Immature natural killer cell (primary cell): ENCODE measurements around the gene INPP4A. TPM values are rescaled to one million over a fixed set of nuclear protein-coding genes. Genes with fewer than 3 reads are reported as not detected.
A peak's percentile ranks its signal among the peaks of the same experiment; 100 is the strongest.

ENCODE experiments used
- DNase-seq, 3 donors: peaks; one replicate each; pipeline ENCODE4 v3.0.0; 2022; ENCODE audit warnings: mixed read lengths in 1 of 3
- H3K27ac Mint-ChIP-seq, 6 donors: one replicate each; pipeline ENCODE4 v1.8.0; 2020; ENCODE audit warnings: mixed read lengths in 6 of 6, mild to moderate bottlenecking in 5 of 6, inconsistent platforms in 4 of 6, moderate library complexity in 3 of 6
- H3K27me3 Mint-ChIP-seq, 3 donors: one replicate each; pipeline ENCODE4 v1.8.0; 2020 to 2021; ENCODE audit warnings: low read depth in 3 of 3, mild to moderate bottlenecking in 3 of 3, mixed read lengths in 3 of 3, moderate library complexity in 3 of 3, inconsistent platforms in 1 of 3
- H3K36me3 Mint-ChIP-seq, 3 donors: one replicate each; pipeline ENCODE4 v1.8.0; 2020; ENCODE audit warnings: mixed read lengths in 3 of 3, inconsistent platforms in 2 of 3, mild to moderate bottlenecking in 2 of 3
- H3K4me1 Mint-ChIP-seq, 2 donors: one replicate each; pipeline ENCODE4 v1.8.0; 2020; ENCODE audit warnings: inconsistent platforms in 2 of 2, mild to moderate bottlenecking in 2 of 2, mixed read lengths in 2 of 2, moderate library complexity in 1 of 2
- H3K4me3 Mint-ChIP-seq, 5 donors: one replicate each; pipeline ENCODE4 v1.8.0; 2020; ENCODE audit warnings: mild to moderate bottlenecking in 5 of 5, mixed read lengths in 5 of 5, inconsistent platforms in 3 of 5, moderate library complexity in 3 of 5
- H3K9me3 Mint-ChIP-seq, 6 donors: one replicate each; pipeline ENCODE4 v1.8.0; 2020; ENCODE audit warnings: mild to moderate bottlenecking in 6 of 6, mixed read lengths in 6 of 6, inconsistent platforms in 4 of 6, moderate library complexity in 3 of 6
- polyA plus RNA-seq, 3 donors: library from polyadenylated mRNA; unstranded; fragments of 300-500 nt; fragmentation: Illumina TruSeq; gene quantifications; one replicate each; pipeline ENCODE4 v1.2.3, GENCODE V29; 2021

INPP4A gene
- polyA plus RNA-seq, 3 donors from 2014 or later = 34.1 to 101 (median 35.0) TPM

GRCh38 chr2:98503481-98504105 lies 58.9 kb downstream of the INPP4A start:
- Mint-ChIP-seq H3K36me3 (peaks cover 0 to 11% (median 0%) of the 10 kb centered on the region in 3 donors), H3K4me1 (peaks cover 93 to 96% of the 10 kb centered on the region in 2 donors), H3K27ac (peak overlapping the region; percentile 76 to 93 (median 85))

GRCh38 chr2:98504381-98505109 lies 59.9 kb downstream of the INPP4A start:
- Mint-ChIP-seq H3K27me3 (no peaks in the 10 kb centered on the region), H3K36me3 (peaks cover 0 to 10% (median 0%) of the 10 kb centered on the region in 3 donors), H3K27ac (peak overlapping the region; percentile 76 to 93 (median 85)), H3K4me1 (peaks cover 94 to 96% of the 10 kb centered on the region in 2 donors), H3K9me3 (no peaks in the 10 kb centered on the region), H3K4me3 (peak overlapping the region; percentile 6 to 74 (median 49))
- DNase-seq = no peak

More at GRCh38 chr2:98503481-98504105, 58.9 kb downstream of the INPP4A start:
- H3K9me3 Mint-ChIP-seq = no peaks in the 10 kb centered on the region
- H3K27me3 Mint-ChIP-seq = no peaks in the 10 kb centered on the region
- no peak for DNase-seq
- peak overlapping the region in 4 of 5 donors; percentile 48 to 74 (median 56) for H3K4me3 Mint-ChIP-seq

GRCh38 chr2:98505311-98505808 lies 60.7 kb downstream of the INPP4A start:
- H3K4me1 Mint-ChIP-seq = peaks cover 94 to 96% of the 10 kb centered on the region in 2 donors
- peak overlapping the region; percentile 76 to 93 (median 85) for H3K27ac Mint-ChIP-seq
- H3K27me3 Mint-ChIP-seq = no peaks in the 10 kb centered on the region
- no peaks in the 10 kb centered on the region for H3K9me3 Mint-ChIP-seq
- peak overlapping the region; percentile 19 to 74 (median 49) for H3K4me3 Mint-ChIP-seq
- peaks cover 0 to 10% (median 0%) of the 10 kb centered on the region in 3 donors for H3K36me3 Mint-ChIP-seq
- DNase-seq = peak; percentile 31 to 35 (median 32)

- peak overlapping the region in 4 of 5 donors; percentile 6 to 49 (median 18) for H3K4me3 Mint-ChIP-seq
- H3K27ac Mint-ChIP-seq = peak overlapping the region; percentile 76 to 93 (median 85)
- H3K27me3 Mint-ChIP-seq = no peaks in the 10 kb centered on the region
- DNase-seq = no peak
- H3K9me3 Mint-ChIP-seq = no peaks in the 10 kb centered on the region
- H3K36me3 Mint-ChIP-seq = peaks cover 0 to 10% (median 0%) of the 10 kb centered on the region in 3 donors
- H3K4me1 Mint-ChIP-seq = peaks cover 99% of the 10 kb centered on the region in 2 donors
These were observed 61.5 kb downstream of the INPP4A start for GRCh38 chr2:98505971-98506664.

- Mint-ChIP-seq H3K36me3 (peaks cover 0 to 10% (median 0%) of the 10 kb centered on the region in 3 donors), H3K9me3 (no peaks in the 10 kb centered on the region), H3K4me3 (peak overlapping the region in 1 of 5 donors; percentile 22), H3K27ac (peak overlapping the region; percentile 76 to 93 (median 85)), H3K4me1 (peaks cover 100% of the 10 kb centered on the region in 2 donors), H3K27me3 (peaks cover 0 to 3% (median 2%) of the 10 kb centered on the region in 3 donors)
- DNase-seq = no peak
These were observed 62.2 kb downstream of the INPP4A start for GRCh38 chr2:98506881-98507280.

- H3K4me1 Mint-ChIP-seq = peaks cover 100% of the 10 kb centered on the region in 2 donors
- DNase-seq = no peak
- H3K36me3 Mint-ChIP-seq = peaks cover 0 to 10% (median 0%) of the 10 kb centered on the region in 3 donors
- peak overlapping the region; percentile 72 to 93 (median 82) for H3K27ac Mint-ChIP-seq
- peaks cover 0 to 5% (median 2%) of the 10 kb centered on the region in 3 donors for H3K27me3 Mint-ChIP-seq
- peak overlapping the region in 2 of 5 donors; percentile 10 to 22 for H3K4me3 Mint-ChIP-seq
- no peaks in the 10 kb centered on the region for H3K9me3 Mint-ChIP-seq
These were observed 62.8 kb downstream of the INPP4A start for GRCh38 chr2:98507461-98507860.

- peaks cover 0 to 10% (median 0%) of the 10 kb centered on the region in 3 donors for H3K36me3 Mint-ChIP-seq
- H3K4me3 Mint-ChIP-seq = peak overlapping the region; percentile 17 to 69 (median 56)
- peak overlapping the region; percentile 44 to 92 (median 84) for H3K27ac Mint-ChIP-seq
- no peaks in the 10 kb centered on the region for H3K9me3 Mint-ChIP-seq
- peaks cover 100% of the 10 kb centered on the region in 2 donors for H3K4me1 Mint-ChIP-seq
- no peak for DNase-seq
- H3K27me3 Mint-ChIP-seq = peaks cover 0 to 5% (median 2%) of the 10 kb centered on the region in 3 donors
These were observed 63.4 kb downstream of the INPP4A start for GRCh38 chr2:98507891-98508708.

- Mint-ChIP-seq H3K36me3 (peaks cover 0 to 10% (median 0%) of the 10 kb centered on the region in 3 donors), H3K9me3 (no peaks in the 10 kb centered on the region), H3K4me3 (peak overlapping the region; percentile 17 to 69 (median 56)), H3K27ac (peak overlapping the region; percentile 44 to 92 (median 84)), H3K27me3 (peaks cover 0 to 5% (median 2%) of the 10 kb centered on the region in 3 donors), H3K4me1 (peaks cover 100% of the 10 kb centered on the region in 2 donors)
- DNase-seq = peak; percentile 57 to 73 (median 69)
These were observed 64.0 kb downstream of the INPP4A start for GRCh38 chr2:98508709-98509066.

GRCh38 chr2:98509542-98510321 lies 65.1 kb downstream of the INPP4A start:
- peaks cover 0 to 4% (median 0%) of the 10 kb centered on the region in 3 donors for H3K36me3 Mint-ChIP-seq
- no peaks in the 10 kb centered on the region for H3K9me3 Mint-ChIP-seq
- H3K27ac Mint-ChIP-seq = peak overlapping the region; percentile 68 to 92 (median 83)
- H3K4me1 Mint-ChIP-seq = peaks cover 100% of the 10 kb centered on the region in 2 donors
- DNase-seq = no peak
- peaks cover 0 to 5% (median 2%) of the 10 kb centered on the region in 3 donors for H3K27me3 Mint-ChIP-seq
- peak overlapping the region in 4 of 5 donors; percentile 3 to 42 (median 36) for H3K4me3 Mint-ChIP-seq

GRCh38 chr2:98510322-98510662 lies 65.6 kb downstream of the INPP4A start:
- peaks cover 0 to 4% (median 0%) of the 10 kb centered on the region in 3 donors for H3K36me3 Mint-ChIP-seq
- H3K4me3 Mint-ChIP-seq = peak overlapping the region in 4 of 5 donors; percentile 3 to 39 (median 23)
- no peaks in the 10 kb centered on the region for H3K9me3 Mint-ChIP-seq
- H3K4me1 Mint-ChIP-seq = peaks cover 100% of the 10 kb centered on the region in 2 donors
- no peak for DNase-seq
- peak overlapping the region in 5 of 6 donors; percentile 78 to 92 (median 84) for H3K27ac Mint-ChIP-seq
- peaks cover 0 to 5% (median 2%) of the 10 kb centered on the region in 3 donors for H3K27me3 Mint-ChIP-seq

GRCh38 chr2:98511981-98512380 lies 67.3 kb downstream of the INPP4A start:
- Mint-ChIP-seq H3K4me1 (peaks cover 100% of the 10 kb centered on the region in 2 donors), H3K27ac (peak overlapping the region; percentile 73 to 92 (median 80)), H3K36me3 (peaks cover 0 to 4% (median 0%) of the 10 kb centered on the region in 3 donors), H3K27me3 (peaks cover 0 to 5% (median 2%) of the 10 kb centered on the region in 3 donors), H3K4me3 (peak overlapping the region; percentile 53 to 80 (median 78)), H3K9me3 (no peaks in the 10 kb centered on the region)
- peak; percentile 57 to 71 (median 64) for DNase-seq

- Mint-ChIP-seq H3K9me3 (no peaks in the 10 kb centered on the region), H3K27me3 (peaks cover 0 to 5% (median 2%) of the 10 kb centered on the region in 3 donors), H3K27ac (peak overlapping the region; percentile 73 to 92 (median 80)), H3K4me3 (peak overlapping the region in 4 of 5 donors; percentile 40 to 79 (median 77)), H3K36me3 (no peaks in the 10 kb centered on the region), H3K4me1 (peaks cover 100% of the 10 kb centered on the region in 2 donors)
- DNase-seq = no peak
These were observed 68.0 kb downstream of the INPP4A start for GRCh38 chr2:98512699-98513098.
